CD4-positive, alpha-beta T cell (primary cell): ENCODE data around the gene KRT13. TPM values are rescaled to one million over a fixed set of nuclear protein-coding genes. Genes with fewer than 3 reads are reported as not detected.

Experiments
- ATAC-seq: fragments of 200-7000 bp; cut with Tn5 transposase; one replicate; pipeline ENCODE4 v1.10.0; 2022; ENCODE audit warnings: mild to moderate bottlenecking; ENCODE audit not compliant: poor library complexity
- CTCF ChIA-PET: fragments of 350-600 bp; sonication (Branson Sonifier 250); formaldehyde crosslinking; loops from one replicate; lab custom pipeline; 2021; ENCODE audit warnings: antibody characterized with exemption, inconsistent platforms; lab: Charles Lee
- POLR2A ChIA-PET: fragments of 350-600 bp; sonication (Branson Sonifier 250); formaldehyde crosslinking; loops from one replicate; lab custom pipeline; 2021; ENCODE audit warnings: antibody characterized with exemption, inconsistent platforms; lab: Charles Lee
- DNase-seq, 14 experiments: peaks; one replicate each; pipeline ENCODE4 v3.0.0-alpha.2; 2013 to 2020; ENCODE audit warnings: mixed read lengths in 2 of 14
- H3K27ac ChIP-seq, 2 donors: one replicate each; pipeline versions ENCODE4 v1.5.1 to v1.7.0; 2013; ENCODE audit warnings: low read length in 2 of 2, low read depth in 1 of 2, mild to moderate bottlenecking in 1 of 2
- H3K27me3 ChIP-seq, 2 experiments: 1 replicate in 1 of 2; 2 replicates in 1 of 2; pipeline versions ENCODE4 v1.6.1 to v1.7.0; 2013; ENCODE audit warnings: low read length in 2 of 2, control low read depth in 1 of 2, mild to moderate bottlenecking in 1 of 2, moderate library complexity in 1 of 2; ENCODE audit not compliant: insufficient read depth in 2 of 2, control insufficient read depth in 1 of 2
- H3K36me3 ChIP-seq: one replicate; pipeline ENCODE4 v1.6.1; 2013; ENCODE audit warnings: low read length, control low read depth; ENCODE audit not compliant: insufficient read depth
- H3K4me1 ChIP-seq: one replicate; pipeline ENCODE4 v1.6.1; 2013; ENCODE audit warnings: low read length, control low read depth; ENCODE audit not compliant: insufficient read depth
- H3K4me3 ChIP-seq: one replicate; pipeline ENCODE4 v1.5.1; 2013; ENCODE audit warnings: mild to moderate bottlenecking, low read length, moderate library complexity
- H3K9me3 ChIP-seq, 2 experiments: 1 replicate in 1 of 2; 2 replicates in 1 of 2; pipeline versions ENCODE4 v1.6.1 to v1.7.0; 2013; ENCODE audit warnings: low read length in 2 of 2, mild to moderate bottlenecking in 2 of 2, control low read depth in 1 of 2, moderate library complexity in 1 of 2; ENCODE audit not compliant: control insufficient read depth in 1 of 2, insufficient read depth in 1 of 2
- H3K27ac Mint-ChIP-seq: one replicate; pipeline ENCODE4 v1.8.0; 2020; ENCODE audit warnings: mixed read lengths
- H3K27me3 Mint-ChIP-seq: one replicate; pipeline ENCODE4 v1.8.0; 2021; ENCODE audit warnings: mixed read lengths
- H3K36me3 Mint-ChIP-seq: one replicate; pipeline ENCODE4 v1.8.0; 2021; ENCODE audit warnings: low read depth, mixed read lengths
- H3K4me1 Mint-ChIP-seq: one replicate; pipeline ENCODE4 v1.8.0; 2021; ENCODE audit warnings: low read depth, mixed read lengths
- H3K4me3 Mint-ChIP-seq: one replicate; pipeline ENCODE4 v1.8.0; 2020; ENCODE audit warnings: mild to moderate bottlenecking, mixed read lengths
- H3K9me3 Mint-ChIP-seq: one replicate; pipeline ENCODE4 v1.8.0; 2020; ENCODE audit warnings: mixed read lengths
- CTCF ChIP-seq: fragments of 200-600 bp; IDR thresholded peaks from one replicate; pipeline ENCODE4 v1.8.0; 2022; ENCODE audit warnings: antibody characterized with exemption, mild to moderate bottlenecking
- intact Hi-C, 2 experiments: fragments of 100-400 bp; cut with DNase I in 1 of 2; cut with micrococcal nuclease in 1 of 2; formaldehyde crosslinking; loops; one replicate each; pipeline versions ENCODE4 v1.15.1 to v1.9.0; 2023 to 2025; cut with DNase I, micrococcal nuclease
- total RNA-seq, 174 experiments: library from RNA in 2 of 174; stranded (reverse) in 2 of 174; gene quantifications; one replicate each; pipeline ENCODE4 v1.2.3 and lab custom pipeline; 2021 to 2026

The KRT13 gene
- total RNA-seq, 2 experiments from 2014 or later, result not detected

GRCh38 chr17:41538565-41538991 is 33.2 kb upstream of the KRT13 start:
- Mint-ChIP-seq H3K36me3 (no peaks in the 10 kb centered on the region), H3K4me1 (no peaks in the 10 kb centered on the region), H3K27ac (no peak overlapping the region), H3K9me3 (no peaks in the 10 kb centered on the region), H3K4me3 (no peak overlapping the region), H3K27me3 (peaks cover 21% of the 10 kb centered on the region)
- no peak for TF ChIP-seq CTCF
- Histone ChIP-seq H3K4me3 (no peak overlapping the region), H3K36me3 (no peaks in the 10 kb centered on the region), H3K9me3 (no peaks in the 10 kb centered on the region), H3K27ac (no peak overlapping the region), H3K4me1 (no peaks in the 10 kb centered on the region), H3K27me3 (no peaks in the 10 kb centered on the region)
- ChIA-PET CTCF (no interaction called here), POLR2A (no interaction called here)
- intact Hi-C loops, result no loop called here
- no peak for DNase-seq
- no peak for ATAC-seq

DNA sequence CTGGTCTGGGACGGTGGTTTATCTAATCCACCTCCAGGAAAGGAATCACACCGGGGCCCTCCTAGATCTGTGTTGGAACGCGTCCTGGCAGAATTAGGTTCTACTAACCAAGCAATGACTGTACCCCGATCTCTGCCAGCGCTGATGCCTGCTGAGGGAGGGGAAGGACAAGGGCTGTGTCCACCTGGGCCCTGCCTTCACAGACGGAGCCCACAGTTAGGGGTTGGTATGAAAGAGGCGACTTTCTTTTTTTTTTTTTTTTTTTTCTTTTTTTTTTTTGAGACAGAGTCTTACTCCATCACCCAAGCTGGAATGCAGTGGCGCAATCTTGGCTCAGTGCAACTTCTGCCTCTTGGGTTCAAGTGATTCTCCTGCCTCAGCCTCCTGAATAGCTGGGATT is 32.6 kb upstream of the KRT13 start:
- ChIA-PET POLR2A (no interaction called here), CTCF (no interaction called here)
- H3K4me3 ChIP-seq, result no peak overlapping the region
- no peaks in the 10 kb centered on the region for H3K9me3 Mint-ChIP-seq
- intact Hi-C loops, result no loop called here
- H3K27me3 Mint-ChIP-seq, result peaks cover 25% of the 10 kb centered on the region
- no peak overlapping the region for H3K27ac ChIP-seq
- DNase-seq, result no peak
- no peak for TF ChIP-seq CTCF
- H3K4me1 Mint-ChIP-seq, result no peaks in the 10 kb centered on the region
- no peaks in the 10 kb centered on the region for H3K9me3 ChIP-seq
- ATAC-seq, result no peak
- H3K36me3 Mint-ChIP-seq, result no peaks in the 10 kb centered on the region
- no peak overlapping the region for H3K4me3 Mint-ChIP-seq
- H3K27me3 ChIP-seq, result no peaks in the 10 kb centered on the region
- no peaks in the 10 kb centered on the region for H3K4me1 ChIP-seq
- no peak overlapping the region for H3K27ac Mint-ChIP-seq
- no peaks in the 10 kb centered on the region for H3K36me3 ChIP-seq

DNA sequence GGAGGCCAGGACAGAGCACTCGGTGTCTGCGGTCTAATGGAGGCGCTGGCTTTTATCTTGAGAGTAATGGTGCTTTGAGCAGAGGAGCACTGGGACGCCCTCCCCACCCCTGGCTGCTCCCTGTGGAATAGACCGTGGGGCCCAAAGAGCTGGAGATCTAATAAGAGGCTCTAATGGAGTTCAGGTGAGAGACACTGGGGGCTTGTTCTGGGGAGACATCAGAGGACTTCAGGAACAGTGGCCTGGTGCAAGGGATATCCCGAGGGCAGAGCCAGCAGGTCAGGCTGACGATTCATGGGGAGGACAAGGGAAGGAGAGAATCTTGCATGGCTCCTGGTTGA is 32.2 kb upstream of the KRT13 start:
- CTCF ChIA-PET, result no interaction called here
- no peaks in the 10 kb centered on the region for H3K4me1 ChIP-seq
- H3K27ac Mint-ChIP-seq, result no peak overlapping the region
- intact Hi-C loops, result no loop called here
- no peaks in the 10 kb centered on the region for H3K9me3 ChIP-seq
- TF ChIP-seq CTCF, result no peak
- no peaks in the 10 kb centered on the region for H3K9me3 Mint-ChIP-seq
- no peaks in the 10 kb centered on the region for H3K36me3 ChIP-seq
- POLR2A ChIA-PET, result no interaction called here
- H3K36me3 Mint-ChIP-seq, result no peaks in the 10 kb centered on the region
- H3K27me3 ChIP-seq, result peaks cover 0 to 2% of the 10 kb centered on the region in 2 experiments
- no peaks in the 10 kb centered on the region for H3K4me1 Mint-ChIP-seq
- ATAC-seq (no peak), DNase-seq (no peak)
- no peak overlapping the region for H3K4me3 Mint-ChIP-seq
- peaks cover 29% of the 10 kb centered on the region for H3K27me3 Mint-ChIP-seq
- H3K27ac ChIP-seq, result no peak overlapping the region
- H3K4me3 ChIP-seq, result no peak overlapping the region
